Measurements from ENCODE around the gene LHFPL3. TPM values are rescaled to one million over a fixed set of nuclear protein-coding genes. Genes with fewer than 3 reads are reported as not detected.
"Not testable (repeated sequence)": the region's sequence is repeated elsewhere in the genome, so short reads cannot be mapped to it uniquely, and the experiment has no call there.

Gene LHFPL3
- total RNA-seq, 4 donors from 2014 or later: not detected

- peak; percentile 60 to 66 for TF ChIP-seq POLR2AphosphoS5 (IDR thresholded peaks at IDR 0.05)
- peak; percentile 73 to 79 (median 74) for TF ChIP-seq CTCF (IDR thresholded peaks at IDR 0.05)
- TF ChIP-seq EP300 (IDR thresholded peaks at IDR 0.05): no peak
- DNase-seq (ENCODE audit: extremely low spot score): no peak
- Histone ChIP-seq H3K36me3 (no peaks in the 10 kb centered on the region), H3K4me3 (no peak overlapping the region), H3K9me3 (no peaks in the 10 kb centered on the region), H3K4me1 (peaks cover 9 to 17% (median 15%) of the 10 kb centered on the region in 4 donors), H3K27ac (replicated peaks in 1 of 4) (peak overlapping the region; percentile 24 to 61 (median 47)), H3K27me3 (no peaks in the 10 kb centered on the region)
- intact Hi-C loops (cut with DNase I): no loop called here
- 18% methylated on average over 4 of the region's 4 CpGs for WGBS
These were observed 594.6 kb downstream of the LHFPL3 start for GRCh38 chr7:104923010-104923421.

GRCh38 chr7:104926189-104926588 lies 597.8 kb downstream of the LHFPL3 start:
- 97% methylated on average over 5 of the region's 5 CpGs for WGBS
- H3K27ac ChIP-seq (replicated peaks in 1 of 4); H3K36me3 ChIP-seq; H3K27me3 ChIP-seq; DNase-seq (ENCODE audit: extremely low spot score); intact Hi-C loops (cut with DNase I); H3K4me3 ChIP-seq; H3K9me3 ChIP-seq: not testable (repeated sequence)
- H3K4me1 ChIP-seq: peaks cover 9 to 20% (median 18%) of the 10 kb centered on the region in 4 donors

- H3K36me3 ChIP-seq: no peaks in the 10 kb centered on the region
- DNase-seq (ENCODE audit: extremely low spot score): no peak
- peaks cover 12 to 25% (median 22%) of the 10 kb centered on the region in 4 donors for H3K4me1 ChIP-seq
- no peak overlapping the region for H3K27ac ChIP-seq (replicated peaks in 1 of 4)
- no peak overlapping the region for H3K4me3 ChIP-seq
- H3K27me3 ChIP-seq: no peaks in the 10 kb centered on the region
- no peak for TF ChIP-seq EP300 (IDR thresholded peaks at IDR 0.05)
- no peak for TF ChIP-seq POLR2A (IDR thresholded peaks at IDR 0.05; ENCODE audit: low read depth)
- TF ChIP-seq POLR2AphosphoS5 (IDR thresholded peaks at IDR 0.05): no peak
- no peak for TF ChIP-seq CTCF (IDR thresholded peaks at IDR 0.05)
- H3K9me3 ChIP-seq: no peaks in the 10 kb centered on the region
- WGBS: 85% methylated on average over 5 of the region's 5 CpGs
- intact Hi-C loops (cut with DNase I): no loop called here
These were observed 598.2 kb downstream of the LHFPL3 start for GRCh38 chr7:104926601-104927041.

- WGBS: 92% methylated on average over 5 of the region's 7 CpGs
- Histone ChIP-seq H3K4me1 (peaks cover 12 to 22% (median 21%) of the 10 kb centered on the region in 4 donors), H3K36me3 (no peaks in the 10 kb centered on the region), H3K9me3 (no peaks in the 10 kb centered on the region), H3K4me3 (no peak overlapping the region), H3K27ac (replicated peaks in 1 of 4) (no peak overlapping the region), H3K27me3 (no peaks in the 10 kb centered on the region)
- no peak for DNase-seq (ENCODE audit: extremely low spot score)
- intact Hi-C loops (cut with DNase I): no loop called here
- no peak for TF ChIP-seq POLR2AphosphoS5 (IDR thresholded peaks at IDR 0.05)
- TF ChIP-seq EP300 (IDR thresholded peaks at IDR 0.05): no peak
- TF ChIP-seq POLR2A (IDR thresholded peaks at IDR 0.05; ENCODE audit: low read depth): no peak
- TF ChIP-seq CTCF (IDR thresholded peaks at IDR 0.05): no peak
These were observed 598.7 kb downstream of the LHFPL3 start for GRCh38 chr7:104927055-104927454.

- DNase-seq (ENCODE audit: extremely low spot score): no peak
- peaks cover 3 to 8% (median 7%) of the 10 kb centered on the region in 4 donors for H3K4me1 ChIP-seq
These were observed 600.5 kb downstream of the LHFPL3 start for GRCh38 chr7:104928721-104929400.

More at GRCh38 chr7:104928721-104929400, 600.5 kb downstream of the LHFPL3 start:
- no peaks in the 10 kb centered on the region for H3K36me3 ChIP-seq
- TF ChIP-seq EP300 (IDR thresholded peaks at IDR 0.05): no peak
- TF ChIP-seq POLR2A (IDR thresholded peaks at IDR 0.05; ENCODE audit: low read depth): no peak
- TF ChIP-seq CTCF (IDR thresholded peaks at IDR 0.05): no peak
- TF ChIP-seq POLR2AphosphoS5 (IDR thresholded peaks at IDR 0.05): no peak
- intact Hi-C loops (cut with DNase I): no loop called here
- H3K27ac ChIP-seq (replicated peaks in 1 of 4): no peak overlapping the region
- no peaks in the 10 kb centered on the region for H3K9me3 ChIP-seq
- WGBS: 96% methylated on average over 6 of the region's 6 CpGs
- no peak overlapping the region for H3K4me3 ChIP-seq
- H3K27me3 ChIP-seq: no peaks in the 10 kb centered on the region

All from esophagus muscularis mucosa (tissue), 4 donors.